ENCODE data around the gene TMEM86B.

- TF ChIP-seq, protein P1, sequence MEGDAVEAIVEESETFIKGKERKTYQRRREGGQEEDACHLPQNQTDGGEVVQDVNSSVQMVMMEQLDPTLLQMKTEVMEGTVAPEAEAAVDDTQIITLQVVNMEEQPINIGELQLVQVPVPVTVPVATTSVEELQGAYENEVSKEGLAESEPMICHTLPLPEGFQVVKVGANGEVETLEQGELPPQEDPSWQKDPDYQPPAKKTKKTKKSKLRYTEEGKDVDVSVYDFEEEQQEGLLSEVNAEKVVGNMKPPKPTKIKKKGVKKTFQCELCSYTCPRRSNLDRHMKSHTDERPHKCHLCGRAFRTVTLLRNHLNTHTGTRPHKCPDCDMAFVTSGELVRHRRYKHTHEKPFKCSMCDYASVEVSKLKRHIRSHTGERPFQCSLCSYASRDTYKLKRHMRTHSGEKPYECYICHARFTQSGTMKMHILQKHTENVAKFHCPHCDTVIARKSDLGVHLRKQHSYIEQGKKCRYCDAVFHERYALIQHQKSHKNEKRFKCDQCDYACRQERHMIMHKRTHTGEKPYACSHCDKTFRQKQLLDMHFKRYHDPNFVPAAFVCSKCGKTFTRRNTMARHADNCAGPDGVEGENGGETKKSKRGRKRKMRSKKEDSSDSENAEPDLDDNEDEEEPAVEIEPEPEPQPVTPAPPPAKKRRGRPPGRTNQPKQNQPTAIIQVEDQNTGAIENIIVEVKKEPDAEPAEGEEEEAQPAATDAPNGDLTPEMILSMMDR (IDR thresholded peaks at IDR 0.05): no peak
- TF ChIP-seq POLR2A (IDR thresholded peaks at IDR 0.05): no peak
Measured at GRCh38 chr19:55226273-55226672, 2.3 kb downstream of the TMEM86B start.

Measured in right lobe of liver (tissue), 4 donors.